GM19193 (cell line): ENCODE measurements around the gene SFT2D3.

ENCODE experiments used
- POLR2A ChIP-seq: IDR thresholded peaks from 4 replicates; pipeline ENCODE4 v1.6.1; 2011; ENCODE audit not compliant: insufficient read depth, insufficient read length; ENCODE audit errors: extremely low read depth

The SFT2D3 gene

GRCh38 chr2:127701193-127701650 is at the start of gene SFT2D3:
Gene SFT2D3 (plus strand): TSS chr2:127701497. CDS start chr2:127701529, 32 bp downstream.
- TF ChIP-seq POLR2A: peak; percentile 99

DNA sequence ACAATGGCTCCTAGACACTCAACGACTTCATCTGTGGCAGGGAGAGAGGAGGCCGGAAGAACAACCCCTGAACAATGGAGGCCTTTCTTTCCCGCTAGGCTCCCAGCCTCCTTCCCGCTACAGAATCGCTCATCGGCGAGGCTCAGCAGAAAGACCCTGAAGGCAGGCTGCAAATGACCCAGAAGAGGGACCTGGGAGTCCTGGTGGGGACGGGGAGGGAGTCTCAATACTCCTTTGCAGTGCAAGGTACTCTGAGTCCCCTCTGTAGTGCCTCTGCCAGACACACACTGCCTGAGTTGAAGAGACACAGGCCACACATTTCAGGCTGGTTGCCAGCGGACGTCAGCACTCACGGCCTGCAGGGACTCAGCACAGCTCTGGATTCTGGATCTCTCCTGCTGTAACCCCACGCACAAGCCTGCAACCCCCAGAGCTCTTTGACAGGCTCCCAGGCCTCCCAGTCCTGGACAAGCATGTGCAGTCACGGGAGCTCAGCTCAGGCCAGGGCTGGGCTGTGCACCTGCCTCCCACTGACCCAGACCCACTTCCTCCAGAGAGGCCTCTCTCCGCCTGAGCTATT is 49.2 kb upstream of the SFT2D3 start:
- TF ChIP-seq POLR2A: no peak

DNA sequence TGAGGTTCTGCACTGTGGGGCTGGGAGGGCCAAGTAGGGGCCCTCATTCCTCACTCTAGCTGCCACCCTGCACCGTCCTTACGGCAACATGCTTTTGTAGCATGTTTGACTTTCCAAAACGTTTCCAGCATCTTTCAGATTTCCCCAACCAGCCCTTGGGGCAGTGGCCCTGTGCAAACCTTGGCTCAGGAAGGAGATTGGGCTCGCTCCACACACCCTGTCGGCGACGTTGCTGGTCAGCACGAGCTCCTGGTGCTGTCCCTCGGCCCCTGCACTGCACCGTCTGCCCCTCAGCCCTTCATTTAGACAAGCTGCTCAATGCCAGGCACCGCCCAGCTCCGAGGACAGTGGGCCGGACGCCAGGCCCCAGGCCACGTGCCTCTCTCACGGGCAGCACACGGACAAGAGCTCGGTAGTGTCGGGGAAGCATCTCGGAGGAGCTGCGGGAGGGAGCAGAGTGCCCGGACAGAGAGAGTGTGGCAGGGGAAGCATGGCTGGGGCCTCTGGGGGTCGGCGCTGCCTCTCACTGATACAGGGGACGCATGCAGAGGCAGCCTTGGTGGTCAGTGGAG is 48.4 kb upstream of the SFT2D3 start:
- TF ChIP-seq POLR2A: no peak

GRCh38 chr2:127653421-127654083 is 47.7 kb upstream of the SFT2D3 start:
- no peak for TF ChIP-seq POLR2A

DNA sequence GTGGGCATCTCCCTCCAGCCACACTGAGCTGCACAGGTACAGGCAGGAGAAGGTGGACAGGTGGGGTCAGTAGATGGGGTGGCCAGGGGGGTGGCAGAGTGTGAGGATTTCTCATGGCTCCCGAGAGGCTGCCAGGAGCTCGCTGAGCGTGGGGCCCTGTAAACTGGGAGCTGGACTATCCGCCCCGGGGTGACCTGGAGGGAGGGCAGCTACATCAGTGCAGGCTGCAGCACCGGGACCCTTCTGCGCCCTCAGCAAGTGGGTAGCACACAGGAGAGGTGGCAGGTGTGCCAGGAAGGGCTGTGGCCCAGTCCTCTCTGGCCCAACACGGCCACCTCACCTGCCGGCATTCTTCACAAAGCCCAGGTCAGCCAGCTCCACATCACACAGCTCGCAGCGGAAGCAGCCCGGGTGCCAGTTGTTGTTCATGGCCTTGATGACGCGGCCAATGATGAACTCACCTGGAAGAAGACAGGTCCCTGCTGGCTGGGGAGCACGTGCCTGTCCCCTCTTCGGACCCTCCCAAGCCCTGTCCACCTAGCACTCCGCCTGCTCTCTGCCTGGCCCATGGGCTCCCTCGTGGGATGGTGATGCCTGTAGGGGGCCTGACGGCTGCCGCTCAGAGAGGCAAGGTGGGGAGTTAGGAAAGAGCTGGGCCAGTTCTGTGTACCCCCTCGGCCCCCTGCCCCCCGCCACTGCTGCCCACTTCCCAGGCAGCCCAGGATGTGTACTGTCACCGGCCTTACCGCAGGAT is 47.0 kb upstream of the SFT2D3 start:
- TF ChIP-seq POLR2A: no peak

DNA sequence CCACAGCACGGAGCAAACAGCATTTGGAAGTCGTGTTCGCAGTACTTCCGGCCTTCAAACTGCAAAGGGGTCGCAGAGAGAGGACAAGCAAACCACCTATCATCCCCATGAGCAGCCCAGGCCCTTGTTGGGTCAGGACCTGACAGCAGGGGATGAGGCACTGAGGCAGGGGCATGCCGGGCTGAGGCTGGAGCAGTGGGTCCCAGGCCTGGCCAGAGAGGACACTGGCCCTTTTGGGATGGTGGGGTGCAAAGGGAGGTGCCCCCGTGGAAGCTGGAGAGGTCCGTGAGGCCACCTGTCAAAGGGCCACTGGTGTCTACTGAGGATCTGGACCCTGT is 46.5 kb upstream of the SFT2D3 start:
- TF ChIP-seq POLR2A: no peak

DNA sequence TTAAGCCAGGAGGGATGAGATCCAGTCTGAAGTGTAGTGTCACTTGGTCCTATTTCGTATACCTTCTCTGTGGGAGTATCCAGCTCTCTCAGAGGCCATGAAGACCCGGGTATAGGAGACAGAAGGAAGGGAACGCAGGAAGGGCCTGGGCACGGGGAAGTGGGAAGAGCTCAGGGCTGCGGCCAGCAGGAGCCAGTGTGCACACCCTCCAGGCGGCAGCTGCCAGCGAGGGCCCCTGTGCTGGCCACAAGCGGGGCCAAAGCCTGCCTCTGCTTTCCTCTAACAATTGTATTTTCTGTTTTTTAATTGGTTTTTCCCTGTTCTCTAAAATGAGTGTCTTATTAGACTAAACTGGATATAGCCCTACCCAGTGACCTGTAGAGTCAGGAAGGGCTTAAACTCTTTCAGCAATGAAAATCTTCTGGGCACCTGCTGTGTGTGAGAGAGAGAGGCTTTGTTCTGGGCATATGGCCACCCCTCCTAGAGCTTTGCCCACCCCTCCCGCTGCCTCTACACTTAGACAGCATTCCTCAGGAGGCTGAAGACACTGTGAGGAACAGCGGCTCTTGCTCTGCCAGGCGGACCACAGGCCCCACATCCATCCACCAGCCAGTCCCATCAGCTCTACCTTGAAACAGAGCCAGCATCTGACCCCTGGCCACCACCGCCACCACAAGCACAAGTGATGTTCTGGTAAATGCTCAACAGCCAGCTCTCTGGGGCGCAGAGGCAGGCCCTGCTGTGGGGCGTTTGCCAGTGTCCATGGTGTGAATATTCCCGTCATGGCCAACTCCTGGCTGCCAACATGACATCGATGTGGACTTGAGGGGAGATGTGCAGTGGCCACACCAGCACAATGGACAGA is 45.9 kb upstream of the SFT2D3 start:
- TF ChIP-seq POLR2A: no peak

DNA sequence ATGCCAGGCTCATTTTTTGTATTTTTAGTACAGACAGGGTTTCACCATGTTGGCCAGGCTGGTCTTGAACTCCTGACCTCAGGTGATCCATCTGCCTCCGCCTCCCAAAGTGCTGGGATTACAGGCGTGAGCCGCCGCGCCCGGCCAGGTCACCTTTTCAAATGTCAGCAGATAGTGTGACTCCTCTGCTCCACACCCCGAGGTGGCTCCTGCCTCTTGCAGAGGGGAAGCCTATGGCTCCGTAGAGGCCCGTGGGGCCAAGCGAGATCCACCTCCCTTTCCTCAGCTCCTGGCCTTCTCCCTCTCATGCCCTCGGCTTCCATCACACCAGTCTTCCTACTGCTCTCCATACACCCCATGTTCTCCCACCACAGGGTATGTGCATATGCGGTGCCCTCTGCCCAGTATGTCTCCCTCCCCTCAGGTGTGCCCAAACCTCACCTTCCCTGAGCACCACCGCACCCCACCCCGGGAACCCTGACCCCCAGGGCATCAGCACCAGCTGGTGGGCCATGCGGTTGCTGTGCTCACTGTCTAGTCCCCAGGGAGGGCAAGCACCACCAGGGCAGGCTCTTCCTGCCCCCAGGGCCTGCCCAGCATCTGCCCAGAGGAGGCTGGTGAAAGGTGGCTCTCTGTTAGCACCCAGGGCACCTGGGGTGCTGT is 44.6 kb upstream of the SFT2D3 start:
- no peak for TF ChIP-seq POLR2A

GRCh38 chr2:127657232-127657595 is 44.1 kb upstream of the SFT2D3 start:
- TF ChIP-seq POLR2A: no peak

GRCh38 chr2:127658146-127658545 is 43.2 kb upstream of the SFT2D3 start:
- no peak for TF ChIP-seq POLR2A

GRCh38 chr2:127658641-127659407 is 42.5 kb upstream of the SFT2D3 start:
- TF ChIP-seq POLR2A: no peak

DNA sequence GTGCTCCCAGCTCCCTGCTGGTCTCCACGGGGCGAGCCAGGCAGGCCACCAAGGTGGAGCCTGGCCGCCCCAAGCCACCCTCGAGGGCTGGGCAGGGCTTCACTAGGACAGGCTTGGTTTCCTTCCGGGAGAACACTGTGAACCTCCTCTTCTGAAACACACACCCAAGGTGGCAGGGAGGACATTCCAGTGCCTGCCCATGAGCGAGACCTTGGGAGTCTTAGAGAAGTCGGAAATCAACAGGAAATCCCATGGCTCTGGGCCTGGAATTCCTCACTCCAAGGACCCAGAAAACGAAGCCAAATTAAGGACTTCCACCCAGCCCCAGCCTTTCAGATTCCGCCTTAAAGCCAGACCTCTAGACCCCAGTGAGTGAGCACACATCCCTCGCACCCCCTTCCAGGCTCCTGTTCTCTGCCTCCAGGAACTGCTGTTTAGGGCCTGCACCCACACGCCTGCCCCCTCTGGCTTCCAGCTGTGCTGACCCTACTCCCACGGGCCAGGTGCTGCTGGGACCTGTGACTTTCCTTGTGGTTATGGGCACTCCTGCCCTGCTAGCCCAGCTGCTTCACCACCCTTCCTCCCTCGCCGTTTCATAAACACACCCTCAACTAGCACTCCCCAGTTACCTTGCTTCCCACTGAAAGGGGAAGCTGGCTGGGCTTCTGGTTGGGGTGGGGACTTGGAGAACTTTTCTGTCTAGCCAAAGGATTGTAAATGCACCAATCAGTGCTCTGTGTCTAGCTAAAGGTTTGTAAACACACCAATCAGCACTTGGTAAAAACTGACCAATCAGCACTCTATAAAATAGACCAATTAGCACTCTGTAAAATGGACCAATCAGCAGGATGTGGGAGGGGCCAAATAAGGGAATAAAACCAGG is 41.6 kb upstream of the SFT2D3 start:
- no peak for TF ChIP-seq POLR2A

DNA sequence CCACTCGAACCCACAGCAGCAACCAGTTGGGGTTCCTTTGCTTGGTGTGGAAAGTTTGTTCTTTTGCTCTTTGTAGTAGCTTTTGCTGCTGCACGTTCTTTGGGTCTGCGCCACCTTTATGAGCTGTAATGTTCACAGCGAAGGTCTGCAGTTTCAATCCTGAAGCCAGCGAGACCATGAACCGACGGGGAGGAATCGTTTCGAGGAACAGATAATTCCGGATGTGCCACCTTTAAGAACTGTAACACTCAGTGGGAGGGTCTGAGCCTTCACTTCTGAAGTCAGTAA is 41.1 kb upstream of the SFT2D3 start:
- TF ChIP-seq POLR2A: no peak

GRCh38 chr2:127661072-127661649 is 40.1 kb upstream of the SFT2D3 start:
- TF ChIP-seq POLR2A: no peak
